ENCODE data around the gene OPA3.

- no peak for TF ChIP-seq CTCF (IDR thresholded peaks at IDR 0.05)
- no peak for TF ChIP-seq POLR2A (IDR thresholded peaks at IDR 0.05)
These were observed 5.7 kb downstream of the OPA3 start for GRCh38 chr19:45578861-45579260.

Measured in heart left ventricle (tissue), 13 donors.